ENCODE measurements around the gene KCNJ2.

The KCNJ2 gene

GRCh38 chr17:70168977-70169708 lies at the start of gene KCNJ2:
TSS of gene KCNJ2 (plus strand) at chr17:70169532. CDS start at chr17:70175040, 5,508 bp downstream.
- in situ Hi-C loops (cut with MboI; ENCODE audit: low sequenced_read_pairs), result no loop called here

- in situ Hi-C loops (cut with MboI; ENCODE audit: low sequenced_read_pairs), result no loop called here
Observed at GRCh38 chr17:70119545-70119944, 49.8 kb upstream of the KCNJ2 start.

DNA sequence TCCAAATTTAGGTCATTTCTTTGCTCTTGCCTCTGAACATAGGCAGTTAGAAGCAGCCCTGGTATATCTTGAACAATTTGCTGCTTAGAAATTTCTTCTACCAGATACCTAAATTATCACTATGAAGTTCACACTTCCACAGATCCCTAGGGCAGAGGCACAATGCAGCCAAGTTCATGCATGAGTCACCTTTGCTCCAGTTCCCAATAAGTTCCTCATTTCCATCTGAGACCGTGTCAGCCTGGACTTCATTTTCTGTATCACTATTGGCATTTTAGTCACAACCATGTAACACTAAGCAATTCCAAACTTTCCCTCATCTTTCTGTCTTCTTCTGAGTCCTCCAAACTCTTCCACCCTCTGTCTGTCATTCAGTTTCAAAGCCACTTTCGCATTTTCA lies 49.3 kb upstream of the KCNJ2 start:
- in situ Hi-C loops (cut with MboI; ENCODE audit: low sequenced_read_pairs), result no loop called here

- in situ Hi-C loops (cut with MboI; ENCODE audit: low sequenced_read_pairs), result no loop called here
Observed at GRCh38 chr17:70120425-70120824, 48.9 kb upstream of the KCNJ2 start.

GRCh38 chr17:70121126-70121525 lies 48.2 kb upstream of the KCNJ2 start:
- in situ Hi-C loops (cut with MboI; ENCODE audit: low sequenced_read_pairs), result no loop called here

- in situ Hi-C loops (cut with MboI; ENCODE audit: low sequenced_read_pairs), result no loop called here
Observed at GRCh38 chr17:70123193-70123592, 46.1 kb upstream of the KCNJ2 start.

GRCh38 chr17:70124723-70125122 lies 44.6 kb upstream of the KCNJ2 start:
- in situ Hi-C loops (cut with MboI; ENCODE audit: low sequenced_read_pairs), result no loop called here

DNA sequence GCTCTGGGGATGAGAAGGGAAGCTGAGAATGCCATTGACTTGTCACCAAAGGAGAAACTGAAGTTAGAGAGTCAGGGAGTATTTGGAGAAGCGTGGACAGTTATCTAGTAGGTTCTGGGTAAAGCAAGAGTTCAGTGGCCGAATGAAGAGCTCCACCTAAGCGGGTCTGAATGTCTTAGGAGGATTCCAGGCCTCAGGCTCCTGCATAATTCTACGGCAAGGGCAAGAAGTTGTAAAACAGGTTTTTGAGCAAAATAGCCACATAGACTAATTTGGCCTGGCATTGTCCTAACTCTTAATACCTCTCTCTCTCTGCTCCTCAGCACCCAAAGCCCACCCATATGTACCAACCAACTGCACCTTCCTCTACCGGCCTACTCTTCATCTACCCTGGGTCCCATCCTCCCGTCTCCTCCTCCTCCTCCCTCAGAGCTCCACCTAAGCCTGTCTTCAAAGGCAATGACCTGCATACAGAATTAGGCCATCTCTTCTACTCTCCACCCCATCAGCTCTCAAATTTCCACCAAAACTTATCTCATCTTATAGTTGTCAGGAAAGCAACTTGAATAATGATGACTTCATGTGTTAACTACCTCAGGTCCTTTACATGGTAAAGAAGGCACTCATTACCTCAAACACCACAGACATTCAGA lies 42.0 kb upstream of the KCNJ2 start:
- in situ Hi-C loops (cut with MboI; ENCODE audit: low sequenced_read_pairs), result no loop called here

DNA sequence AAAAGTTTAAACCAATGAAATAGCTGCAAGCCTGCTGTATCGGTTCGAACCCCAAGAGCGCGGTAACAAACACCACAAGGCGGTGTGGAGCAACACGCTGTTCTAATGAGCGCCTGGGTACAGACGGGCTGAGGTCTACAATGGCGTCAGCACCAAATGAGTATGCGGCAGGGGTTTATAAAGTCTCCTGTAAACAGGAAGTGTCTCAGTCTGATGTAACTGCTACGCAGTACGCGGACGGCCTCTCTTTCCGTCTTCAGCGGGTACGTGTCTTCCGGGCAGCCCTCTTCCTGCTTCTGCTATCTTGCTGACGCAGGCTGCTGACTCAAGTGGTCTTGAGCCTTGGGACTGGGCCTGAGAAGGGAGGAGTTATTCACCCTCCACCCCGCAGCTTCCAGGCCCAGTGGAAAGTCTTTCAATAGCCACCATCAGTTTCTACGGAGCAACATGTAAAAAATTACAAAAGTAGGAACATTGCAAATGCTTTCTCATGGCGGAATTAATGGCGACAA lies 40.5 kb upstream of the KCNJ2 start:
- in situ Hi-C loops (cut with MboI; ENCODE audit: low sequenced_read_pairs), result no loop called here

GRCh38 chr17:70130289-70130688 lies 39.0 kb upstream of the KCNJ2 start:
- in situ Hi-C loops (cut with MboI; ENCODE audit: low sequenced_read_pairs), result no loop called here

GRCh38 chr17:70132505-70132904 lies 36.8 kb upstream of the KCNJ2 start:
- in situ Hi-C loops (cut with MboI; ENCODE audit: low sequenced_read_pairs), result no loop called here

GRCh38 chr17:70134042-70134441 lies 35.3 kb upstream of the KCNJ2 start:
- in situ Hi-C loops (cut with MboI; ENCODE audit: low sequenced_read_pairs), result no loop called here

DNA sequence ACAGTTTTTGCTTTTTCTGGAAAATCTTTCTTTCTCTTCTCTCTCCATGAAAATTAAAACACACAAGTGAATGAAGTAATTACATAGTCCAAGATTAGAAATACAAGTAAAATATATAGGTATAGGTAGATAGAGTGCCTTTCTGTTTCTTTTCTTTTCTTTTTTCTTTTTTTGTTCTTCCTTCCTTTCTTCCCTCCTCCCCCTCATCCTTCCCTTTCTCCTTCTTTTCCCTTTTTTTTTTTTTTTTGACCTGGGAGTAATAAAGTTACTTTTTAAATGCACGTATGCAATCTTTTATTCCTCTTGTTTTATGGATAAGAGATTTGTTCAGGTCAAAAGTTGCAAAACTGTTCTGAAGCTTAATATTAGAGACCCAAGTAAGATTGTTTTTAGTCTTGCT lies 34.6 kb upstream of the KCNJ2 start:
- in situ Hi-C loops (cut with MboI; ENCODE audit: low sequenced_read_pairs), result no loop called here

DNA sequence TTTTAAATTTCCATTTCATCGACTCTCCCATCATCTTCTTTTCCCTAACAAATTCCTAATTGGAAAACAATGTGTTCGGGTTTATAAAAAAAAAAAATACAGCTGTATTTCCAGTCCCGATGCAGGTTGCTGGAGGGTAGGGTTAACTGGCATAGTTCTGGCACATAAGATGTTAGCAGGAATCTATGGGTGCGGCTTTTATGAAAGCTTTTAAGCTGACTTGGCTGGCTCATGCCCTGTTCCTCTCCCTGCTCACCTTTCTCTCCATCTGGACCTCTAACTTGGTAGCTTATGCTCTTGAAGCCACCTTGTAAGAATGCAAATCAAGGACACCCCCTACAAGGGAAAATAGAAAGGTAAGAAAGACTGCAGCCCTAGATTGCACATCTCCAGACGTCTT lies 33.2 kb upstream of the KCNJ2 start:
- in situ Hi-C loops (cut with MboI; ENCODE audit: low sequenced_read_pairs), result no loop called here

GRCh38 chr17:70137451-70138230 lies 31.7 kb upstream of the KCNJ2 start:
- in situ Hi-C loops (cut with MboI; ENCODE audit: low sequenced_read_pairs), result no loop called here

- in situ Hi-C loops (cut with MboI; ENCODE audit: low sequenced_read_pairs), result no loop called here
Observed at GRCh38 chr17:70138291-70138865, 31.0 kb upstream of the KCNJ2 start.

DNA sequence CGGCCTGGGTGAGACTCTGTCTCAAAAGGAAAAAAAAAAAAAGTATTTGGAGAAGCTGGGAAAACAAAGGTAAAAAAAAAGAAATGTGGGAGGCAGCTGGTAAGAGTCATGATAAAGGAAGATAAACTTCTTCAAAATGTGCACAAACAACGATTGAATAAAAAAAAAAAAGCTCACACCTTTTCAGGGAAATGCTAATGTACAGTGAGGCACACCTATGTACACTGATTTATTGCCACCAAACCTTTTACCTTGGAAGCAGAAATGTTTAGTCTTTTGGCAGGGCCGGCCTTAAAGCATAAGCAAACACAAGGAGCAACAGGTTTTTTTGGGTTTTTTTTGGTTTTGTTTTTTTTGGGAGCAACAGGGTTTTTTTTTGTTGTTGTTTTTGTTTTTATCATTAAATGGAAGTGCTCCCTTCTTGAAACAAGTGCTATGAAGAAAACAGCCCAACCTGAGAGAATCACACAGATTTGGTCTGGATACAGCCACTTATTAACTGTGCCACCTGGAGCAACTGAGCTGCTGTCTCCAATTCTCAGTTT lies 29.8 kb upstream of the KCNJ2 start:
- in situ Hi-C loops (cut with MboI; ENCODE audit: low sequenced_read_pairs), result no loop called here

GRCh38 chr17:70144260-70144846 lies 25.0 kb upstream of the KCNJ2 start:
- in situ Hi-C loops (cut with MboI; ENCODE audit: low sequenced_read_pairs), result no loop called here

DNA sequence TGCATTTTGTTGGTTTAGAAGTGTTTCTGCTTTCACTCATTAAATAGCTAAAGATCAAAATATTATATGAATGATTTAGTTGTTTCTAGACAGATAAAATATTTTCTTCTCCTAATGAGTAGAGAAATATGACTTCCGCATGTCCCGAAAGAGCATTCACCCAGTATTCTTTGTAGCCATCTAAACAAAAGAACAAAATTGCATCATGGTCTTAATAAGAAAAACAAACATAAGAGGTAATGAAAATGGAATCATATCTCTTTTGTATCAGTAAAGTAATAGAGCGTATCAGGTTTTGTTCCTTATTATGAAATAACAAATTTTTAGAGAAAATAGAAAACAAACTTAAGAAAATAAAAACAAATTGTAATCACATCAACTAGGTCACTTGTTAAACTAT lies 16.1 kb upstream of the KCNJ2 start:
- in situ Hi-C loops (cut with MboI; ENCODE audit: low sequenced_read_pairs), result no loop called here

DNA sequence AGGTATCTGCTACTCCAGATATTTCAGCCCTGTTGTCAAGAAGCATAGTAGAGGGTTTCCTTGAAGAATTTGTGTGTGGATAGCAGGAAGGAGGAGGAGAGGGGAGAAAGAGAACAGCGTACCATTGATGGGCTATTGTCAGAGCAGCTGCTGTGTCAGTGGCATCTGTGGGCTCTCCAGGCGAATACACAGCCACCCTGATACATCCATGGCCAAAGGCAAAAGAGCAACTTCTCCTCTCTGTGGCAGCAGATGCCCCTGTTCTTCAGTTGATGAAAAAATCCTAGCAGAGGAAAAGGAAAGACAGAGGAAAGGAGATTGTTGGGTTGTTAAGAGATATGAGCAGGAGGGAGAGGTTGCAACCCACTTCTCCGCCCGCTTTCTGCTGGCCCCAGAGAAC lies 12.2 kb upstream of the KCNJ2 start:
- in situ Hi-C loops (cut with MboI; ENCODE audit: low sequenced_read_pairs), result no loop called here

DNA sequence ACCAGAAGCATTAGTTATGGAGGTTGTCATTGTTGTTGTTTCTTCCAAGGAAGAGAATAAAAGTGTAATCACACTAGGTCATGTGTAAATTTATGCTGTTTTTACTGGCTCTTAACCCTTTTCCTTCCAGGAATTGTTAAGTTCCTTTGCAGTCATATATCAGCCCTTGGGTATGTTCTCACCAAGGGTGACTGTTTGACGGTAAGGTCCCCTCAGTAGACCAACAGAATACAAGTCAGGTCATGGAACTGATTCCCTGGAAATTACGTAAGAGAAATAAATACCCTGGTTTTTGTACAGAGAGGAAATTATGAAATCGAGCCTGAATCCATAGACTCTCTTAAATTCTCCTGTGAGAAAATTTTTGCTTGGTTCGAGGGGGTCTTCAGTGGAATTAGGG lies 11.2 kb upstream of the KCNJ2 start:
- in situ Hi-C loops (cut with MboI; ENCODE audit: low sequenced_read_pairs), result no loop called here
